ENCODE measurements around the gene SCAMP1. TPM values are rescaled to one million over a fixed set of nuclear protein-coding genes. Genes with fewer than 3 reads are reported as not detected.

SCAMP1 gene
- total and polyA plus RNA-seq, 2 donors (not counting 1 experiment from before 2014, with no cell fraction given): 44.3 to 60.6 TPM

GRCh38 chr5:78507531-78507930 is 147.1 kb downstream of the SCAMP1 start:
- Histone ChIP-seq H3K36me3 (ENCODE audit: control insufficient read depth, insufficient read depth, low read length) (no peaks in the 10 kb centered on the region), H3K4me2 (ENCODE audit: extremely low read depth, insufficient read depth, low read length) (peak overlapping the region; percentile 72), H3K9ac (ENCODE audit: insufficient read depth, low read length) (no peak overlapping the region), H2AFZ (ENCODE audit: low read length) (no peak overlapping the region), H3K4me1 (ENCODE audit: control insufficient read depth, extremely low read depth, insufficient read depth, low read length) (peaks cover 32% of the 10 kb centered on the region), H3K79me2 (ENCODE audit: control insufficient read depth, insufficient read depth, low read length) (peaks cover 11% of the 10 kb centered on the region), H3K9me3 (ENCODE audit: control insufficient read depth, insufficient read depth, low read depth, low read length) (no peaks in the 10 kb centered on the region), H3K27ac (ENCODE audit: insufficient read depth, low read length) (no peak overlapping the region), H4K20me1 (ENCODE audit: control insufficient read depth, extremely low read depth, insufficient read depth, low read length) (no peaks in the 10 kb centered on the region), H3K27me3 (ENCODE audit: control insufficient read depth, insufficient read depth, low read length) (no peaks in the 10 kb centered on the region), H3K4me3 (replicated peaks in 1 of 4; ENCODE audit: control extremely low read depth in 1 of 4, insufficient read depth in 1 of 4, low read depth in 3 of 4, low read length in 4 of 4) (peak overlapping the region in 1 of 4 experiments; percentile 60)
- TF ChIP-seq EZH2 (IDR thresholded peaks at IDR 0.05; ENCODE audit: low read length, missing control alignments): no peak
- no peak for TF ChIP-seq CTCF (conservative IDR thresholded peaks at IDR 0.05 in 1 of 2, IDR thresholded peaks at IDR 0.05 in 1 of 2; ENCODE audit: low read depth in 1 of 2, low read length in 2 of 2)
- DNase-seq (ENCODE audit: low read depth in 2 of 2): no peak

- no peak overlapping the region for H3K9ac ChIP-seq (ENCODE audit: insufficient read depth, low read length)
- no peaks in the 10 kb centered on the region for H3K9me3 ChIP-seq (ENCODE audit: control insufficient read depth, insufficient read depth, low read depth, low read length)
- H3K4me2 ChIP-seq (ENCODE audit: extremely low read depth, insufficient read depth, low read length): peak overlapping the region; percentile 72
- peak overlapping the region in 3 of 4 experiments; percentile 54 to 60 (median 60) for H3K4me3 ChIP-seq (replicated peaks in 1 of 4; ENCODE audit: control extremely low read depth in 1 of 4, insufficient read depth in 1 of 4, low read depth in 3 of 4, low read length in 4 of 4)
- peaks cover 32% of the 10 kb centered on the region for H3K4me1 ChIP-seq (ENCODE audit: control insufficient read depth, extremely low read depth, insufficient read depth, low read length)
- no peaks in the 10 kb centered on the region for H3K36me3 ChIP-seq (ENCODE audit: control insufficient read depth, insufficient read depth, low read length)
- TF ChIP-seq EZH2 (IDR thresholded peaks at IDR 0.05; ENCODE audit: low read length, missing control alignments) (no peak), CTCF (conservative IDR thresholded peaks at IDR 0.05 in 1 of 2, IDR thresholded peaks at IDR 0.05 in 1 of 2; ENCODE audit: low read depth in 1 of 2, low read length in 2 of 2) (no peak)
- H3K27me3 ChIP-seq (ENCODE audit: control insufficient read depth, insufficient read depth, low read length): no peaks in the 10 kb centered on the region
- no peak overlapping the region for H2AFZ ChIP-seq (ENCODE audit: low read length)
- H3K27ac ChIP-seq (ENCODE audit: insufficient read depth, low read length): peak overlapping the region; percentile 82
- no peaks in the 10 kb centered on the region for H4K20me1 ChIP-seq (ENCODE audit: control insufficient read depth, extremely low read depth, insufficient read depth, low read length)
- peaks cover 9% of the 10 kb centered on the region for H3K79me2 ChIP-seq (ENCODE audit: control insufficient read depth, insufficient read depth, low read length)
- DNase-seq (ENCODE audit: low read depth in 2 of 2): peak; percentile 56 to 71
Observed at GRCh38 chr5:78508186-78508765, 147.9 kb downstream of the SCAMP1 start.

GRCh38 chr5:78509145-78509865 is 148.9 kb downstream of the SCAMP1 start:
- no peaks in the 10 kb centered on the region for H4K20me1 ChIP-seq (ENCODE audit: control insufficient read depth, extremely low read depth, insufficient read depth, low read length)
- H3K9me3 ChIP-seq (ENCODE audit: control insufficient read depth, insufficient read depth, low read depth, low read length): no peaks in the 10 kb centered on the region
- H3K4me2 ChIP-seq (ENCODE audit: extremely low read depth, insufficient read depth, low read length): peak overlapping the region; percentile 48
- H3K27ac ChIP-seq (ENCODE audit: insufficient read depth, low read length): peak overlapping the region; percentile 82
- no peak overlapping the region for H2AFZ ChIP-seq (ENCODE audit: low read length)
- no peak for DNase-seq (ENCODE audit: low read depth in 2 of 2)
- H3K27me3 ChIP-seq (ENCODE audit: control insufficient read depth, insufficient read depth, low read length): no peaks in the 10 kb centered on the region
- H3K4me3 ChIP-seq (replicated peaks in 1 of 4; ENCODE audit: control extremely low read depth in 1 of 4, insufficient read depth in 1 of 4, low read depth in 3 of 4, low read length in 4 of 4): peak overlapping the region; percentile 13 to 60 (median 57)
- no peak for TF ChIP-seq CTCF (conservative IDR thresholded peaks at IDR 0.05 in 1 of 2, IDR thresholded peaks at IDR 0.05 in 1 of 2; ENCODE audit: low read depth in 1 of 2, low read length in 2 of 2)
- no peak for TF ChIP-seq EZH2 (IDR thresholded peaks at IDR 0.05; ENCODE audit: low read length, missing control alignments)
- no peaks in the 10 kb centered on the region for H3K36me3 ChIP-seq (ENCODE audit: control insufficient read depth, insufficient read depth, low read length)
- peaks cover 29% of the 10 kb centered on the region for H3K4me1 ChIP-seq (ENCODE audit: control insufficient read depth, extremely low read depth, insufficient read depth, low read length)
- peaks cover 9% of the 10 kb centered on the region for H3K79me2 ChIP-seq (ENCODE audit: control insufficient read depth, insufficient read depth, low read length)
- peak overlapping the region; percentile 54 for H3K9ac ChIP-seq (ENCODE audit: insufficient read depth, low read length)
